ENCODE results near the gene NALCN. TPM values are rescaled to one million over a fixed set of nuclear protein-coding genes. Genes with fewer than 3 reads are reported as not detected.

The NALCN gene
- total RNA-seq, 1 donor from 2014 or later: not detected

DNA sequence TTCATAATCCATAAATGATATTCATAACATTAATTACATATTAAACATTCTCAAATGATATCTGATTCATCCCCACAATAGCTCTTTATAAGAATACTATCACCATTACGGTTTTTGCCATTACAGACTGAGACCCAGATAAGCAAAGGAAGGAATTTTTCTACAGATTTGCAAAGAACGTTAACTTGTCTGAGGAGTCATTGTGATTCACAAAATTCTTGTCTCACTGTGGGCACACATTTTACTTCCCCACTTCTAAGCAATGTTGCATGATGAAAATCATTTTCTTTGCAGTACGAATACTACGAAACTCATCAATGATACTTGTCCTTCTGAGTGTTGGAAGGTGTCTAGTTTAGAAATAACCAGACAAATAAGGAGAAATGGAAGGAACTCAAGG, 70.1 kb downstream of the NALCN start:
- Mint-ChIP-seq H3K4me1 (no peaks in the 10 kb centered on the region), H3K4me3 (no peak overlapping the region), H3K9me3 (no peaks in the 10 kb centered on the region), H3K27ac (no peak overlapping the region), H3K36me3 (ENCODE audit: low read depth) (no peaks in the 10 kb centered on the region), H3K27me3 (no peaks in the 10 kb centered on the region)
- no peak for ATAC-seq (ENCODE audit: low read depth)
- POLR2A ChIA-PET: no interaction called here
- CTCF ChIA-PET: no interaction called here
- DNase-seq: no peak
- intact Hi-C loops (cut with micrococcal nuclease): no loop called here
- TF ChIP-seq, protein P1, sequence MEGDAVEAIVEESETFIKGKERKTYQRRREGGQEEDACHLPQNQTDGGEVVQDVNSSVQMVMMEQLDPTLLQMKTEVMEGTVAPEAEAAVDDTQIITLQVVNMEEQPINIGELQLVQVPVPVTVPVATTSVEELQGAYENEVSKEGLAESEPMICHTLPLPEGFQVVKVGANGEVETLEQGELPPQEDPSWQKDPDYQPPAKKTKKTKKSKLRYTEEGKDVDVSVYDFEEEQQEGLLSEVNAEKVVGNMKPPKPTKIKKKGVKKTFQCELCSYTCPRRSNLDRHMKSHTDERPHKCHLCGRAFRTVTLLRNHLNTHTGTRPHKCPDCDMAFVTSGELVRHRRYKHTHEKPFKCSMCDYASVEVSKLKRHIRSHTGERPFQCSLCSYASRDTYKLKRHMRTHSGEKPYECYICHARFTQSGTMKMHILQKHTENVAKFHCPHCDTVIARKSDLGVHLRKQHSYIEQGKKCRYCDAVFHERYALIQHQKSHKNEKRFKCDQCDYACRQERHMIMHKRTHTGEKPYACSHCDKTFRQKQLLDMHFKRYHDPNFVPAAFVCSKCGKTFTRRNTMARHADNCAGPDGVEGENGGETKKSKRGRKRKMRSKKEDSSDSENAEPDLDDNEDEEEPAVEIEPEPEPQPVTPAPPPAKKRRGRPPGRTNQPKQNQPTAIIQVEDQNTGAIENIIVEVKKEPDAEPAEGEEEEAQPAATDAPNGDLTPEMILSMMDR (IDR thresholded peaks at IDR 0.05): no peak

DNA sequence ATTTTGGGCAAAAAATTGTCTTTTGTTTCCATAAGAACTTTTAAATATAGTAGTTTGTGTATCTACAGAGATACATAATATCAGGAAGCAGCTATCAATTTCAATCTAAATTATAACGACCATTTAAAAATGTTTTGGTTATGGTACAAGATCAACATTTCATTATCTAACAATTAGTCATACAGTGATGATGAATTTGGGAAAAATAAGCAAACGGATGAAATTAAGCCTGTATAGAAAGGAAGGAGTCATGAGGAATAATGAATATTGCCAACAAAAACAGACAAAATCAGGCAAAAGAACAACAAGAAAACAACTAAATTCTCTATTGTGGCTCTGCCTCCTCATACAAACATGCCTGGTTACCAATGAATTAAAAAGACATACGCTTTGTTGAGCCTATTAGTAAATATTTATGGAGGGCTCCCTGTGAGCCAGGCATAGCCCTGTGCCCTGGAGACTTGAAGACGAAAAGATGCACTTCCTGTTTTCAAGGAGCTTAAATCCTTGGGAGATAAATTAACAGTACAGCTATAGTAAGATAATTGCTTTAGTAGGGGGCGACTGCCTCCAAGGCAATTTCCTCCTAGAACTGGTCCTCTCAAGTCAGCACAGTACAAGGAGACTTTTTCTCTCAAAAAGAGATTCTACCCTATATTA, 73.0 kb downstream of the NALCN start:
- no peak for ATAC-seq (ENCODE audit: low read depth)
- Mint-ChIP-seq H3K27me3 (no peaks in the 10 kb centered on the region), H3K27ac (no peak overlapping the region), H3K36me3 (ENCODE audit: low read depth) (no peaks in the 10 kb centered on the region), H3K4me3 (no peak overlapping the region), H3K4me1 (no peaks in the 10 kb centered on the region), H3K9me3 (no peaks in the 10 kb centered on the region)
- ChIA-PET POLR2A (no interaction called here), CTCF (no interaction called here)
- no peak for DNase-seq
- TF ChIP-seq, protein P1 (IDR thresholded peaks at IDR 0.05): no peak
- intact Hi-C loops (cut with micrococcal nuclease): no loop called here

DNA sequence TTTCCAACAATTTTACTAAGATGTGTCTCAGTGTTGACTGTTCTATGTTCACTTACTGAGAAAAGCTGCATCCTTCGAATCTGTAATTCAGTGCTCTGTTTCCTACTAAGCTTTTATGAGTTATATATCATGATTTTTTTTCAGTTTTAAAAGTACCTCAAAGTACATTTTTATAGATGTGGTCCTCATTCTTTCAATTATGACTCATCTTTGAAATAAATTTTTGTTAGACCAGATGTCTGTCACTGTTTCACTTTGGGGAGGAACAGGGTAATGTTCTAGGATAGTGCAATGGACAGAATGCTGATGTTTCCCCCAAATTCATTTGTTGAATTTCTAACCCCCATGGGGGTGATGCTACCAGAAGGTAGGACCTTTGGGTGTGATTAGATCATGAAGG, 74.8 kb downstream of the NALCN start:
- Mint-ChIP-seq H3K4me1 (no peaks in the 10 kb centered on the region), H3K27ac (no peak overlapping the region), H3K27me3 (no peaks in the 10 kb centered on the region), H3K4me3 (no peak overlapping the region), H3K36me3 (ENCODE audit: low read depth) (no peaks in the 10 kb centered on the region), H3K9me3 (no peaks in the 10 kb centered on the region)
- TF ChIP-seq, protein P1 (IDR thresholded peaks at IDR 0.05): no peak
- ChIA-PET POLR2A (no interaction called here), CTCF (no interaction called here)
- intact Hi-C loops (cut with micrococcal nuclease): no loop called here
- no peak for DNase-seq
- ATAC-seq (ENCODE audit: low read depth): no peak

DNA sequence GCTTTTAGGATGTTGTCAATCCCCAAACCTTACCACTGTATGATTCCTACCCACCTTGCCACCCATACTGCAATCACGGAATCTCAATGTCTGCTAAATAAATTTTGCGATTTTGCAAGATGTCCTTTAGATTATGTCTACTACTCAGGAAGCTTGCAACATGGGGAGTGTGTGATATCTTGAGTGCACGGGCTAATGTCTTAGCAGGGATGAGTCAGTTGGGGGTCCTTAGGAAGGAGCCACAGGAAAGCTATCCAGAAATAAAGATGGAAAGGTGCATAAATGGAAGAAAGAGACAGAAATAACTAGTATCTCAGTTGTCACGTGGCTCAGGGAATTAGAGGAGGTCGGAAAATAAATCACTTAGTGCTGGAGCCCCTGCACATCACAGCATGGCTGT, 77.1 kb downstream of the NALCN start:
- POLR2A ChIA-PET: no interaction called here
- DNase-seq (no peak), ATAC-seq (ENCODE audit: low read depth) (no peak)
- Mint-ChIP-seq H3K9me3 (no peaks in the 10 kb centered on the region), H3K4me3 (no peak overlapping the region), H3K27me3 (no peaks in the 10 kb centered on the region), H3K36me3 (ENCODE audit: low read depth) (no peaks in the 10 kb centered on the region), H3K4me1 (no peaks in the 10 kb centered on the region), H3K27ac (no peak overlapping the region)
- TF ChIP-seq, protein P1 (IDR thresholded peaks at IDR 0.05): no peak
- CTCF ChIA-PET: no interaction called here
- intact Hi-C loops (cut with micrococcal nuclease): no loop called here

DNA sequence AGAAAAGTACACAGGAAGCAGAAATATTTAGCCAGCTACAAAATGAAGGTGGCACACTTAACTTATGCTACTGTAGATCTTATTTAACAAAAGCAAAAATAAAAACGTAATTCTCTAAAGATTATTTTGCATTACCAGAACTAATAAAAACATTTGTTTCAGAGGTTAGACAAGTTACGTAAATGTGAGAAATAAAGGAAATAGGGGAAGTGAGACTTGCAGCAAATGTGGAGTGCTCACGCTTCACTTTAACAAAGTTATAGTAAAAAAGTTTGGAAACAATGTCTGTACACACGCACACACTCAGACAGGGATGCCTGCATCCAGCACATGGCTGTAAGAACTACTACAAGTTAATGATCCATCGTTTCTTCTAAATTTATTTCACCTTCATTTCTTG, 83.7 kb downstream of the NALCN start:
- H3K4me1 Mint-ChIP-seq: no peaks in the 10 kb centered on the region
- intact Hi-C loops (cut with micrococcal nuclease): no loop called here
- H3K27ac Mint-ChIP-seq: no peak overlapping the region
- TF ChIP-seq, protein P1 (IDR thresholded peaks at IDR 0.05): no peak
- no peak for ATAC-seq (ENCODE audit: low read depth)
- ChIA-PET CTCF (no interaction called here), POLR2A (no interaction called here)
- no peaks in the 10 kb centered on the region for H3K9me3 Mint-ChIP-seq
- DNase-seq: no peak
- H3K27me3 Mint-ChIP-seq: no peaks in the 10 kb centered on the region
- H3K36me3 Mint-ChIP-seq (ENCODE audit: low read depth): no peaks in the 10 kb centered on the region
- H3K4me3 Mint-ChIP-seq: no peak overlapping the region

All from activated B cell treated with CpG ODN at 0.5 μM for 24 hours (primary cell).